Stimulated activated CD8-positive, alpha-beta memory T cell treated with anti-CD3 and anti-CD28 coated beads, Interleukin-15, amount 100 ng/mL, for 4 hours (primary cell): ENCODE measurements around the gene EME2.
A peak's percentile ranks its signal among the peaks of the same experiment; 100 is the strongest.

Source experiments
- DNase-seq, 2 donors: peaks; one replicate each; pipeline ENCODE4 v3.0.0-alpha.2; 2020; ENCODE audit warnings: low read depth in 2 of 2

Gene EME2

GRCh38 chr16:1766701-1767100 lies 5.9 kb upstream of the EME2 start:
- no peak for DNase-seq

DNA sequence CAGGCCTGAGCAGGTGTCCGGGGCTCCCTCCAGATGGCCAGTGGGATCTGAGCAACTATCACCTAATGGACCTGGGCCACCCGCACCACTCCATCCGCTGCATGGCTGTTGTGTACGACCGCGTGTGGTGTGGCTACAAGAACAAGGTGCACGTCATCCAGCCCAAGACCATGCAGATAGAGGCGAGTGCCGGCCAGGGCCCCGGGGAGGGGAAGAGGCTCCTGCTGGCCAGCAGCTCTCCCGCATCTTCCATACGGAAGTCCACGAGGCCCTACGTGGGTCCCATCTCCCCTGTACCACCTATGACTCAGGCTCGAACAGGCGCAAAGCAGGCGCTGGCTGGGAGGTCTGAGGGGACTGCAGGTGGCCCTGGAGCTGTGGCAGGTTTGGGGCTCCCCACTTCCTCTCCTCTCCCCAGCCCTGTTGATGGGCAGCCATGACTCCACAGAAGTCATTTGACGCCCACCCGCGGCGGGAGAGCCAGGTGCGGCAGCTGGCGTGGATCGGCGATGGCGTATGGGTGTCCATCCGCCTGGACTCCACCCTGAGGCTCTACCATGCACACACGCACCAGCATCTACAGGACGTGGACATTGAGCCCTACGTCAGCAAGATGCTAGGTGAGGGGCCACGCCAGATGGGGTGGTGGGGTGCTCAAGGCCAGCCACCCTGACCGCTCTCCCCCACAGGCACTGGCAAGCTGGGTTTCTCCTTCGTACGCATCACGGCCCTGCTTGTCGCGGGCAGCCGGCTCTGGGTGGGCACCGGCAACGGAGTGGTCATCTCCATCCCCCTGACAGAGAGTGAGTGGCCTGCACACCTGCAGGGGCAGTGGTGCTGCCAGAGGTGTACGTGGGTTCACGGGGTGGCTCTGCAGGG lies 5.3 kb upstream of the EME2 start:
- no peak for DNase-seq

- DNase-seq = no peak
Observed at GRCh38 chr16:1768061-1768766, 4.4 kb upstream of the EME2 start.

DNA sequence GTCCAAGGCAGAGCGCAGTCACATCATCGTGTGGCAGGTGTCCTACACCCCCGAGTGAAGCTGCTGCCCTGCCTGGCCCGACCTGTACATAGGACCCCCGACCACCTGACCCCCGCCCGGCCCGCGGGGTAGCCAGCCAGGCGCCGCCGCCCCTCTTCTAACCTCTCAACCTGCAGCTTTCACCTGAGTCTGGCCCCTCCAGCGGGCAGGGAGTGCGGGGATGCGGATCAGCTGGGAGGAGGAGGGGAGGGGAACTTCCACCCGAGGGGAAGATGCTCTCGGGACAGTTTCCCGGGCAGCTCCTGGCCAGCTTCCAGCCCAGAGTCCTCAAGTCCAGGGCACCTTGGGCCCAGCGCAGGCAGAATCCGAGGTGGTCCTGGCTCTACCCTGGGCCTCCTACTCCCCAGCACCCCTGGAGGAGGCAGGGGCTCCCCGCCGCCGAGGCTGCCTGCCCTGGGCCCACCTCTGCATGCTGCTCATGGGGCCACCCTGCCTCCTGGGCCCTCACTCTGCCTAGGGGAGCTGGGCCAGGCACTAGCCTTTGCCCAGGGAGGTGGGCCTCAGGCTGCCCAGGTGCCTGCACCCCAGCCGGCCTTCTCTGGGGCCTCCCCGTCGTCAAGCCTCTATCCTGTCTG lies 3.7 kb upstream of the EME2 start:
- no peak for DNase-seq

GRCh38 chr16:1769402-1770300 lies 3.0 kb upstream of the EME2 start:
- no peak for DNase-seq

GRCh38 chr16:1770328-1771187 lies 2.1 kb upstream of the EME2 start:
- peak in 1 of 2 donors; percentile 20 for DNase-seq

GRCh38 chr16:1771188-1771863 lies 1.3 kb upstream of the EME2 start, which contains the start of gene NME3:
Gene NME3, minus strand, starts transcription at chr16:1771543. Its CDS starts 9 bp downstream, at chr16:1771534.
- DNase-seq = peak; percentile 39 to 54

DNA sequence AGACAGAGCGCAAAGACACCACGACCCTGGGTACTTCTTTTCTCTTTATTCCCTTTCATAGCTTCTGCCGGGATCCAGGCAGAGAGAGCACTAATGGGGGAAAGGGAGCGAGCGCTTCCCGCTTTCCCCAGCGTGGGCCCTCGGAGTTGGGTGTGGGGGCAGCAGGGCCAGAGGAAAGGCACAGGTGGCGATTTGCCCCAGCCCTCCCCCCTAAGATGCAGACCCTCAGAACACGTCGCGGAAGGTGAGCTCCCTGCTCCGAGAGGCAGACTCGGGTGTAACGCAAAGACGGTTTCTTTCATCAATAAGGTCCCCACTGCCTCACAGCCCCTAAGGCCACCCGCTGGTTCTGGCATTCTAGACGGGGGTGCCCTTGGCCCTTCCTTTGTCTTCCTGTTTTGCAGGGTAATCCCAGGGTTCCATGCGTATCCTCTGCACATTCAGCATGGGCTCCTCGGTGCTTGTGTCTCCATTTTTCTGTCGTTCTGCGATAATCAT lies 697 bp upstream of the EME2 start:
- DNase-seq = no peak

GRCh38 chr16:1772908-1773702 lies 495 bp downstream of the EME2 start, which contains the start of gene MRPS34:
Gene MRPS34, minus strand, starts transcription at chr16:1773134. Its CDS starts 15 bp downstream, at chr16:1773119.
- DNase-seq = peak; percentile 53 to 61

DNA sequence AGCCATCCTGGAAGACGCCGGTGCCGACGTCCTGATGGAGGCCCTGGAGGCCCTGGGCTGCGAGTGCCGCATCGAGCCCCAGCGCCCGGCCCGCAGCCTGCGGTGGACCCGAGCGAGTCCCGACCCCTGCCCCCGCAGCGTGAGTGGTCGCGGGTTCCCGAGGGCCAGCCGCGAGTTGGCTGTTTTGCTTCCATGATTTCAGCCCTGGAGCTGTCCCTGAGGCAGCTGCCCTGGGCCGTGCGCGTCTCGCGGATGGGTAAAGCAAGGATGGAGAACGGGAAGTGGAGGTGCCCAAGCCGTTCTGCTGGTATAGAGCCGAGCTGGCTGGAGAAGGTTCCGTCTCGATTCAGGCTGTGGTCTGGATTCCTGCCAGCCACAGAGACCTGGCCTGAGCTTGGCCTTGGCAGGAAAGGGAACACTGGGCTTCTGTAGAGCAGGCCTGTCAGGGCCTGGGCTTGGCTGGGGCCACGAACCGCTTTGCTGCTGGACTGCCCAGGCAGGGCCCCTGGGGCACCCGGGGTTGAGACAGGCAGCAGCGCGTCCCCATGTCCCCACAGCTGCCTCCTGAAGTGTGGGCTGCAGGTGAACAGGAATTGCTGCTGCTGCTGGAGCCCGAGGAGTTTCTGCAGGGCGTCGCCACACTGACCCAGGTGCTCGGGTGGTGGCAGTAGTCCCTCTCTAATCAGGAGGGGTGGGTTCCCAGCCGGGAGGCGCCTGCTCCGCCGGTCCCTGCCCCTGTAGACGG lies 1.3 kb downstream of the EME2 start:
- DNase-seq = no peak

DNA sequence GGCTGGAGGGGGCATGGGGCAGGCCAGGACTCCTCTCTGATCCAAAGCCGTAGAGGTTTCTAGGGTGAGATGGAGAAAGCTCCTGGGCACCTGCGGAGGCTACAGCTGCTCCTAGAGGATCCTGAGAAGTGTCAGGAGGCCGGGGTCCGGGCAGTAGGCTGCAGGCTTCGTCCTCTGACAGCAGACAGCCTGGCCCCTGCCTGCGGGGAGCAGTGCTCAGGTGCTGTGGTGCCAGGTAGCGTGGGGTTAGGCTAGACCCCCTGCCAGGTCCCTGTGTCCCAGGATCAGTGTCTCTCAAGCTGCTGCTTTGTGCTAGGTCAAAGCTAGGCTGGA lies 1.8 kb downstream of the EME2 start:
- no peak for DNase-seq

DNA sequence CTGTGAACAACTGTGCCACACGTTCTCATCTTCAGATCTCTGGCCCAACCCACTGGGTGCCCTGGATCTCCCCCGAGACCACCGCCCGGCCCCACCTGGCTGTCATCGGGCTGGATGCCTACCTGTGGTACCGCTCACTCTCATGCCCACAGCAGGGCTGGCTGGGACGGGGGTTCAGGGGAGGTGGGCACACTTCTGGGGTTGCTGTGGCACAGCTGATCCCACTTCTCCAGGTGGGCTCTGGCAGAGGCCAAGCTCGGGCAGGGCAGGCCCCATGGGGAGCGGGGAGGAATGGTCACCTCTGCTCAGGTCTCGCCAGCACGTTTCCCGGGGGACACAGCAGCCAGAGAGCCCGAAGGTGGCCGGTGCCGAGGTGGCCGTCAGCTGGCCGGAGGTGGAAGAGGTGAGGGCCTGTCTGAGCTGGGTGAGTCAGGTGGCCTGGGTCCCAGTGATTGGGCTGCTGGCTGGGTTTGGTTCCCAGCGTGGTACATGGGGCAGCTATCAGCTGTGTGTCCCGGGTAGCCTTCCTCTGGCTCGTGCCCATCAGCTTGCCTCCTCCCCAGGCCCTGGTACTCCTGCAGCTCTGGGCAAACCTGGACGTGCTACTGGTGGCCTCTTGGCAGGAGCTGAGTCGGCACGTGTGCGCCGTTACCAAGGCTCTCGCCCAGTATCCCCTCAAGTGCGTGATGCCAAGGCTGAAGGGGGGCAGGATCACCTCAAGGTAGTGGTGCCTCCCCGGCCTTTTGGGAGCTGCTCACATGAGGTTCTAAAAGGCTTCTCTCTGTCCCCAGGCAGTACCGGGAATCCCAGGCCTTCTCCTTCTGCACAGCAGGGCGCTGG lies 2.6 kb downstream of the EME2 start:
- no peak for DNase-seq

DNA sequence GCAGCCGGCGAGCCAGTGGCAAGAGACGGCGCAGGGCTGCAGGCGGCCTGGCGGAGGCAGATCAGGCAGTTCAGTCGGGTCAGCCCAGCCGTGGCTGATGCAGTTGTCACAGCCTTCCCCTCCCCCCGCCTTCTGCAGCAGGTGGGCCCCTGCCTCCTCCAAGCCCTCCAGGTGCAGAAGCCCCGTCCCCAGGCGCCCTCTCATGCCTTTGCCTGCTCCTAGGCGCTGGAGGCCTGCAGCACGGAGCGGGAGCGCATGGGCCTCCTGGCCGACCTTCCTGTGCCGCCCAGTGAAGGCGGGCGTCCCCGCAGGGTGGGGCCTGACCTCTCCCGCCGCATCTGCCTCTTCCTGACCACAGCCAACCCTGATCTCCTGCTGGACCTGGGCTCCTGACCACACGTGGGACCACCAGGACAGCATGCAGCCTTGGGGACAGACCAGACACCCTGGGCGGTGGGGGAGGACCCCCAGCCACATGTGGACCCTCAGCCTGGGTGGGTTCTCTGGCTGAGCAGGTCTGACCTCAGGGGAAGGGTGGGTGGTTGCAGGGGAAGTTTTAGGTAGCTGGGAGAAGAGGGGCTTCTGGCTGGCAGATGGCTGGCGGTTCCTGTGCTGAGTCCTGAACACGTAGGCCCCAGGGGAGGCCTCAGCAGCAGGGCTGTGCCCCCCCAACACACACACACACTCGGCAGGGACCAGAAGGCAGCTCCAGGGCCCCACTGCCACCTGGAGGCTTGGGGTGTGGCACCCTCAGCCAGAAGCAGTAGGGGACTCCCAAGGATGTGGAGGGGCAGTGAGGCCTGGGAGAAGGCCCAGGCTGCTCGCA lies 3.4 kb downstream of the EME2 start:
- DNase-seq = no peak

- DNase-seq = no peak
Observed at GRCh38 chr16:1776672-1776955, 4.0 kb downstream of the EME2 start.

- no peak for DNase-seq
Observed at GRCh38 chr16:1776991-1777374, 4.4 kb downstream of the EME2 start.

DNA sequence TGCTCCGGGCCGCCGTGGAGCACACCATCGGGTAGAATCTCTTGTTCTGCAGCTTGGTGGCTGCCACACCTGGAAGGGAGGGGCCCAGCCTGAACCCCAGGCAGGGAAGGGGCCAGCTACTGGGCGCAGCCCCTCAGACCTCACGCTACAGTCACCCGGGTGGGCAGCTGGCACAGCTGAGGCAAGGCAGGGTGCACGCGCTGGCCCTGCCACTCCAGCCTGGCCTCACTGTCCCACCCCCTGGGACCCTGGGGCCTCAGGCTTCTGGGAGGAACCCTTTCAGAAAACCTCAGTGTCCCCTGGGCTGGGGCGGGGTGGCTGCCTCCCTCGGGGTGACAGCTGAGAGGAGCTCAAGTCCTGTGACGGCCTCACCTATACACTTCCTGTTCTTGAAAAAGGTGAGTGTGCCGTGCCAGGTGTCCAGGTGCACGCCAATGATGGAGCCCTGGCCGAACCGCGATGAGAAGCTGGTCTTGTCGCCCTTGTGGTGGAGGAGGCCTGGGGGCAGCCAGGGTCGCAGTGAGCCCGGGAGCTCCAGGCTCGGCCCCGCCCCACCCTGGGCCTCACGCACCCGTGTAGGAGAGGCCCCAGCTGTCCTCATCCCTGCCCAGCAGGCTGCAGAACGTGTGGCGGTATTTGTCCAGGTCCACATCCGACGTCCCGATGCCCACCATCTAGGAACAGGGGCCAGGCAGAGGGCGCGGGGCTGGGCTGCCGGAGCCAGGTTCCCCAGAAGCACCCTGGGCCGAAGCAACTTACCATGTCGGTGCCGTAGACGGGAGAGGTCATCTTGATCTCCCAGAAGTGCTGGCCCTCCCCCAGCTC lies 5.0 kb downstream of the EME2 start:
- no peak for DNase-seq
